BJ (cell line): Measurements from ENCODE around the gene CTDSPL. TPM values are rescaled to one million over a fixed set of nuclear protein-coding genes. Genes with fewer than 3 reads are reported as not detected.
A peak's percentile ranks its signal among the peaks of the same experiment; 100 is the strongest.

Source experiments
- CTCF ChIA-PET: fragments of 350-600 bp; formaldehyde crosslinking; extraction: SDS; loops from one replicate; lab custom pipeline; 2021; ENCODE audit warnings: antibody characterized with exemption, inconsistent platforms; lab: Yijun Ruan, JAX
- POLR2A ChIA-PET: fragments of 300-600 bp; sonication (Branson Sonifier 250); formaldehyde crosslinking; extraction: SDS; loops from one replicate; lab custom pipeline; 2021; ENCODE audit warnings: antibody characterized with exemption; lab: Charles Lee
- DNase-seq: peaks from one replicate; pipeline ENCODE4 v3.0.0-alpha.2; 2011; ENCODE audit warnings: low read depth
- H3K27me3 ChIP-seq: 2 replicates; pipeline ENCODE4 v1.6.0; 2011; ENCODE audit warnings: low read length; ENCODE audit not compliant: control insufficient read depth, insufficient read depth
- H3K36me3 ChIP-seq: 2 replicates; pipeline ENCODE4 v1.5.1; 2011; ENCODE audit warnings: low read length; ENCODE audit not compliant: control insufficient read depth, insufficient read depth
- H3K4me3 ChIP-seq: 2 replicates; pipeline ENCODE4 v1.5.1; 2011; ENCODE audit warnings: low read depth, mild to moderate bottlenecking, control low read depth, low read length
- polyA plus RNA-seq: library from polyadenylated mRNA; depleted of rRNA; stranded (reverse); fragments of >200 nt; gene quantifications from 2 replicates; pipeline ENCODE4 v1.2.3, GENCODE V29; 2011
- TF ChIP-seq, protein P1 (sequence below): IDR thresholded peaks from 2 replicates; pipeline ENCODE4 v1.5.1; 2011; ENCODE audit warnings: low read depth, mild to moderate bottlenecking, control low read depth, inconsistent platforms, low read length, moderate library complexity; ENCODE audit not compliant: insufficient read depth

Gene CTDSPL
- polyA plus RNA-seq, 1 experiment: 45.2 TPM

- no peak for DNase-seq
- CTCF ChIA-PET: interaction anchor here (1.0 to 5.6 kb wide), 5 partner anchors 11 to 149 kb away, joined by 3 to 66 read pairs (median 9); no protein-coding TSS in a partner anchor
These were observed 141.3 kb downstream of the CTDSPL start for GRCh38 chr3:38002940-38003339.

GRCh38 chr3:38003371-38003816 is 141.7 kb downstream of the CTDSPL start:
- Histone ChIP-seq H3K36me3 (peaks cover 7% of the 10 kb centered on the region), H3K27me3 (no peaks in the 10 kb centered on the region), H3K4me3 (no peak overlapping the region)
- ChIA-PET CTCF (interaction anchor here (0.5 to 5.6 kb wide), 14 partner anchors 9 to 477 kb away, joined by 3 to 66 read pairs (median 4); partner anchors contain the start of gene XYLB), POLR2A (no interaction called here)
- no peak for DNase-seq
- TF ChIP-seq, protein P1, sequence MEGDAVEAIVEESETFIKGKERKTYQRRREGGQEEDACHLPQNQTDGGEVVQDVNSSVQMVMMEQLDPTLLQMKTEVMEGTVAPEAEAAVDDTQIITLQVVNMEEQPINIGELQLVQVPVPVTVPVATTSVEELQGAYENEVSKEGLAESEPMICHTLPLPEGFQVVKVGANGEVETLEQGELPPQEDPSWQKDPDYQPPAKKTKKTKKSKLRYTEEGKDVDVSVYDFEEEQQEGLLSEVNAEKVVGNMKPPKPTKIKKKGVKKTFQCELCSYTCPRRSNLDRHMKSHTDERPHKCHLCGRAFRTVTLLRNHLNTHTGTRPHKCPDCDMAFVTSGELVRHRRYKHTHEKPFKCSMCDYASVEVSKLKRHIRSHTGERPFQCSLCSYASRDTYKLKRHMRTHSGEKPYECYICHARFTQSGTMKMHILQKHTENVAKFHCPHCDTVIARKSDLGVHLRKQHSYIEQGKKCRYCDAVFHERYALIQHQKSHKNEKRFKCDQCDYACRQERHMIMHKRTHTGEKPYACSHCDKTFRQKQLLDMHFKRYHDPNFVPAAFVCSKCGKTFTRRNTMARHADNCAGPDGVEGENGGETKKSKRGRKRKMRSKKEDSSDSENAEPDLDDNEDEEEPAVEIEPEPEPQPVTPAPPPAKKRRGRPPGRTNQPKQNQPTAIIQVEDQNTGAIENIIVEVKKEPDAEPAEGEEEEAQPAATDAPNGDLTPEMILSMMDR: peak; percentile 89

More at GRCh38 chr3:38002940-38003339, 141.3 kb downstream of the CTDSPL start:
- Histone ChIP-seq H3K27me3 (no peaks in the 10 kb centered on the region), H3K4me3 (no peak overlapping the region), H3K36me3 (peaks cover 6% of the 10 kb centered on the region)
- TF ChIP-seq, protein P1: no peak
- POLR2A ChIA-PET: no interaction called here

DNA sequence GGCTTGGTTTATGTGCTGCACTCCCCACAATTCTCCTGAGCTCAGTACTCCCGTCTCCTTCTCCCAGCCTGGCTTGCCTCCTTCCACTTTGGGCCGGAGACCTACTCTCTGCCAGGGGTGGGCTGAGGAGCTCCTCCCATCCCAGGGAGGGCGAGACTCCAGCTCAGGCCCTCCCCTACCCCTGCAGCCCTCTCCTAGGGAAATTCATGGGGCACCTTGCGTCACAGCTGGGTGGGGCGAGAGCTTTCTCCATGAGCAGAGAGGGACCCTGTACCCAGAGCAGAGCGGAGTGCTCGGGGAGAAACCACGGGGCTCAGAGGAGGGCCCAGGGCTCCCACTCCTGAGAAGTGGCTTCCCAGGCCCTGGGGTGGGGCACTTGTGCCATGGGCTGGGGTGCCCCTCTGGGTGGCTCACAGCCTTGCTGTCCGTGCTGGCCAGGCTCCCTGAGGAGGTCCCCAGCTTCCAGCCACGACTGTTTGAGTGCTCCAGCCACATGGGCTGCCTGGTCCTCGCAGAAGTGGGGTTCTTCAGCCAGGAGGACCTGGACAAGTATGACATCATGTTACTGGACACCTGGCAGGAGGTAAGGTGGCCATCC is 142.2 kb downstream of the CTDSPL start:
- TF ChIP-seq, protein P1: no peak
- H3K27me3 ChIP-seq: no peaks in the 10 kb centered on the region
- POLR2A ChIA-PET: no interaction called here

GRCh38 chr3:38004415-38005075 is 142.9 kb downstream of the CTDSPL start:
- DNase-seq: no peak
- Histone ChIP-seq H3K36me3 (peaks cover 7% of the 10 kb centered on the region), H3K27me3 (no peaks in the 10 kb centered on the region), H3K4me3 (no peak overlapping the region)
- ChIA-PET CTCF (interaction anchor here (0.5 to 5.6 kb wide), 9 partner anchors 8 to 475 kb away, joined by 3 to 66 read pairs (median 4); no protein-coding TSS in a partner anchor), POLR2A (no interaction called here)
- TF ChIP-seq, protein P1: peak; percentile 79

More for the DNA sequence above, 142.2 kb downstream of the CTDSPL start:
- CTCF ChIA-PET: interaction anchor here (0.5 to 5.6 kb wide), 14 partner anchors 9 to 476 kb away, joined by 3 to 66 read pairs (median 4); partner anchors contain the start of gene XYLB
- H3K4me3 ChIP-seq: no peak overlapping the region
- H3K36me3 ChIP-seq: peaks cover 7% of the 10 kb centered on the region
- no peak for DNase-seq
